NCI-H1694 (cell line): Measurements from ENCODE around the gene TMEM72.

Experiments used
- DNase-seq: peaks from one replicate; lab custom pipeline; 2025; lab: John Stamatoyannopoulos, UW

TMEM72 gene

GRCh38 chr10:44968091-44968490 lies 57.0 kb downstream of the TMEM72 start:
- DNase-seq = no peak

DNA sequence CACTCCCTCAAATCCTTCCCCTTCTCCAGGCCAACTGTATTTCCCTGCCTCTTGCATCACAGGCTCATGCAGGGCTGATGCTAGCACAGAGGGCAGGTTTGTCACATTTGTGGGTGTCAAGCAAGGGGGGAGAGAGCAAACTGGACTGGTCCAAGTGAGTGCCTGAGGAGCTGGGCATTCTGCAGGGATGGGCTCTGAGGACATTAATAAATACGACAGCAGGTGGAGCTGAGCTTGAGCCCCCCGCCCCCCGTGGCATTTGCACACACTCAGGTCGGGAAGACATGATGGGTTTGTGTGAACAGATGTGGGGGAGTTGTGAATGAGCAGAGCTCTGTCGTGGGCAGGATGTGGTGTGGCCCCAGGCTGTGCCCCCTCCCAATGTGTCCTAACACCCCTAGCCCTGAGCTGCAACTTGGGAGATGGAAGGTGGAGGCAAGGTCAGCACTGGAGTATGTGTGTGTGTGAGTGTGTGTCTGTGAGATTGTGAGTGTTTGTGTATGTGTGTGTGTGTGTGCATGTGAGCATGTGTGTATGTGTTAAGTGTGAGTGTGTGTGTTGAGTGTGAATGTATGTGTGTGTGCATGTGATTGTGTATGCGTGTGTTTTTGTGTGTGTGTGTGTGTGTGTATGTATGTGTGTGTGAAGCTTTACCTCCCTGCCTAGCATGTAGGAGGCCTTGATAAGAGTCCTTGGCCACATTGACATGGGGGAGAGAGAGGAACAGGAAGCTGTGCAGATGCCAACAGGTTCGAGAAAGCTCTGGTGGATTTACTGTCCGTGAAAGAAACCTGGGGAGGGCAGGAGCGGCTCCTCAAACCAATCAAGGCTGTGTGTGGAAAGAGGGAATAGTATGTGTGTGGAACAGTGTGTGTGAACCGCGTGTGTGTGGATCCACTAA lies 57.6 kb downstream of the TMEM72 start:
- DNase-seq = no peak

DNA sequence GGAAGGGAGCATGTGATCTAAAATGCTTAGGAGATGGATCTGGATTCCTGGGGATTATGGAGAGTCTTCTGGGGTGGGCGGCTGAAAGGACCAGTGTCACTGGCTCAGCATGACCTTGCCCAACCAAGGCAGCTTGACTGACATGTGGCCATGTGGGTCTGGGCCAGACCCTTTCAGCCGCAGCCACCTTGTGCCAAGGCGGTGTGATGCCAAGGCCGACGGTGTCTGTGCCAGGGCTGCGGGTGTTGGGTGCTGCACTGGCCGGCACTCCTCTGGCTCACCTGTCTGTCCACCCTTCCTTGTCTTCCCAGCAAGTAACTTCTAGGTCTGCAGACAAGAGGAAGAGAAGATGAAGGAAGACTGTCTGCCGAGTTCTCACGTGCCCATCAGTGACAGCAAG lies 58.7 kb downstream of the TMEM72 start:
- DNase-seq = no peak

GRCh38 chr10:44970812-44971395 lies 59.8 kb downstream of the TMEM72 start:
- no peak for DNase-seq

GRCh38 chr10:44971434-44971833 lies 60.3 kb downstream of the TMEM72 start:
- no peak for DNase-seq

DNA sequence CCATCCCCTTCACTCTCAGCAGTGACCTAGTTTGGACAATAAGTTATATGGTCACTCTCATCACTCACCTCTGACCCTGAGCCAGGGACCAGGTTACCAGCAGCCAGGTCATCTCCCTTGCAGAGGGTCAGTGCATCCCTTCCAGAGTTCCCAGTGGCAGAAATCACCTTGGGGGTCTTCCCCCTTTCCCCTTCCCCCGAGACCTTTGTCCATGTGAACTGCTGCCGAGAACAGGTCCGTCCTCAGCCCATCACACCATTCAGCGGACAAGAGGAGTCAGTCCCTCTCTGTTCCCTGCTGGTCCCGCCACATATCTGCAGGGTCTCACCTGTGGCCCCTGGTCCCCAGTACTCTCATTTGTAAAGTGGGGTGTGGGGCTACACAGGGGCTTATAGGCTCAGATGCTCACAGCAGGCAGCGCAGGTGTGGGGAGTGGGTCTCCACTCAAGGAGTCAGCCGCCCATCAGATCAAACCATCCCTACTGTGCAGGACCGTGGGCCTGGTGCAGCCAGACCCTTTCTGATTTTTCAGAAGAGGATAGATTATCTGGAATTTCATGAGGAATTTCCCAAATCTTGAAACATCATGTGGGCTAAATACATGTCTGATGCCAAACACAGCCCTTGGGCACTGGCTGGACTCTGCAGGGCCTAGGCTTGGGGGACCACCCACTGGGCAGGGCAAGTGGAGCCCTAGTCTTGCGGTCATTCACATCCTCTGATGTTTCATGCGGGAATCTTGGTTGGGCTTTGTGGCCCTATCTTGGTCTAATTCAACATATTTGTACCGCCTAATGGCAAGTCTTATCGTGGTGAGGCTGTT lies 61.0 kb downstream of the TMEM72 start:
- no peak for DNase-seq

- no peak for DNase-seq
Observed at GRCh38 chr10:44972874-44973306, 61.8 kb downstream of the TMEM72 start.

DNA sequence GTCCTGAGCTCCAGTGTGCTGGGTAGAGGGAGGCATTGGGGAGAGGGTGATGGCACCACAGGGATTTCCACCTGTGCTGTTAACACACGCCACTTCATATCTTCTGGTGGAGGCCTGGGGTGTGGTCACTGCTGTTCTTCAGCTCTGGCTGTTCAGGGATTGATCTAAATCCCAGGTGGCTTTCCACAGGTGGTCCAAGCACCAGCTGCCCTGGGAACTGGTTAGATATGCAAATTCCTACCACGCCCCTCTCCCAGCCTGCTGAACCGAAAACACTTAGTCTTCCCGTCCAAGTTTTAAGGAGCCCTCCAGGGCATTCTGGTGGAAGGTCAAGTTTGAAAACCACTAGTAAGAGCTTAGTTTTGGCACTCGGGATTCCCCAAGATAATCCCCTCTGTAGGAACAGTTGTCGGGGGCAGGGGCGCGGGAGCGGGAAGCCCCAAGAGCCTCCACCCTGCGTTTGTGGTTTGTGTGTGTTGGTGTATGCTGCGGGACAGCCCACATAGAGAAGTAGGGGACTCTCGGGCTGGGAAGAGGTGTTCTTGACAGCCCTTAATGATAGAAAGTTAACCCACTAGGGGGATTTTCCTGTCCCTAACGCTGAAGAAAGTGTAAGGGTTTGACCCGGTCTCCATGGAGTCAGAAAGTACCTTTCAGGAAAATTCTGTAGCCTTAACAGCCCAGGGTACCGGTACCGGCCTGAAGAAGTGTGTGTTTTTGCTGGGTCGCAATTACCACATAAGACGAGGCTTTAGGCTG lies 62.4 kb downstream of the TMEM72 start:
- no peak for DNase-seq

GRCh38 chr10:44974082-44974627 lies 63.0 kb downstream of the TMEM72 start:
- DNase-seq = no peak

- DNase-seq = no peak
Observed at GRCh38 chr10:44974628-44975430, 63.7 kb downstream of the TMEM72 start.

GRCh38 chr10:44975431-44976331 lies 64.5 kb downstream of the TMEM72 start:
- no peak for DNase-seq

GRCh38 chr10:44976352-44977198 lies 65.4 kb downstream of the TMEM72 start:
- no peak for DNase-seq

DNA sequence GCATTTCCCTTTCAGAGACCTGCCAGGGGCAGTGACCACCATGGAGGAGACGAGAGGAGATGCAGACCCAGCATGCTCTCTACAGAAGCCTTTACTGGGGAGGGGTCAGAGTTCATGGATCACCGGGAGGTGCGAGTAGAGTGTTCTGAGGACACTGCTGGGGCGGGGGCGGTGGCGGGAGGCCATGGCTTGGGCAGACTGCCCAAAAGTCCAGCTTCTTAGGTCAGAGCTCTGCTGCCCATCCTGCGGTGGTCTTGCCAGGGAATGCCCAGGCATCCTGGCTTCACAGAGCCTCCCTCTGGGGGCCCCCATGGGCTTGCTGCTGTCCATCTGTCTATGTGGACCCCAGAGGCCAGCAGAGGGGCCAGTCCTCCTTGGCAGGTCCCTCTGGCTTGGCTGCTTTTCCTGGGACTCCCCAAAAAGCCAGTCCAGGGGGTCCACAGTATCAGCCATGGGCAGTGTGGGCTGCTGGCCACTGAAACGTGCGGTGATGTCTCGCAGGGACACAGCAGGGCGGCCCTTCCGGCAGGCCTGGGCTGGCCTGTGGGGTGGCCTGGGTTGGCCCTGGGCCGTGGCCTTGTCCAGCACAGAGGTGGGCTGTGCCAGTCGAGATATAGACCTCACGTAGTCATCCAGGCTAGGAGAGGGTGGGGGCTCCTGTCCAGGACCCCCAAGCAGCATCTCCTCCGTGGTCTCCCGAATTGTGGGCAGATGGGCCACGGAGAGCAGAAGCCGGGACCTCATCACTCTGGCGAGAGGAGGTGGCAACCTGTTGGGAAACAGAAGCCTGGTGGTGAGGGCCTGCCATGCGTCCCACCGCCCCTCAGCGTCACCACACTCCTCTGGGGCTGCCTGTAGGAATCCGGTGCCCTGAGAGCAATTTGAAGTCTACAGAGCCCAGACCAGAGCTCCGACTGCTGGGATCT lies 66.4 kb downstream of the TMEM72 start:
- no peak for DNase-seq

DNA sequence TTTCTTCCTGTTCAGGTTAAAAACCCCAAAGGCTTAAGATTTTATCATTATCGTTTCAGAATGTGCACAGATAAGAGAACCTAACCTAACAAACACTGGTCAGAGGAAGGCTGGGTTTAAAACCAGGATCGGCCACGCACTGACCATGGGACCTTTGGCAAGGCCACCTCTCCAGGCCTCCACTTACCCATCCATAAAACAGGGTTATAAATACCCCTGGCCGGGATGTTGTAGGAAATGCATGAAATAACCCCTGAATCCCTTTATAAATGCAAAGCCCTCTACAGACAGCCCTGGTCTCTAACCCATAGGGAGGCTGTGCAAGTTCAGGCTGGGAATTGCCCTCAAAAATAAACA lies 67.1 kb downstream of the TMEM72 start:
- no peak for DNase-seq

GRCh38 chr10:44978570-44979280 lies 67.6 kb downstream of the TMEM72 start, which contains the start of gene DEPP1:
Gene DEPP1 (minus strand): TSS chr10:44978809. CDS start chr10:44978030, 779 bp downstream.
- DNase-seq = peak; percentile 95

DNA sequence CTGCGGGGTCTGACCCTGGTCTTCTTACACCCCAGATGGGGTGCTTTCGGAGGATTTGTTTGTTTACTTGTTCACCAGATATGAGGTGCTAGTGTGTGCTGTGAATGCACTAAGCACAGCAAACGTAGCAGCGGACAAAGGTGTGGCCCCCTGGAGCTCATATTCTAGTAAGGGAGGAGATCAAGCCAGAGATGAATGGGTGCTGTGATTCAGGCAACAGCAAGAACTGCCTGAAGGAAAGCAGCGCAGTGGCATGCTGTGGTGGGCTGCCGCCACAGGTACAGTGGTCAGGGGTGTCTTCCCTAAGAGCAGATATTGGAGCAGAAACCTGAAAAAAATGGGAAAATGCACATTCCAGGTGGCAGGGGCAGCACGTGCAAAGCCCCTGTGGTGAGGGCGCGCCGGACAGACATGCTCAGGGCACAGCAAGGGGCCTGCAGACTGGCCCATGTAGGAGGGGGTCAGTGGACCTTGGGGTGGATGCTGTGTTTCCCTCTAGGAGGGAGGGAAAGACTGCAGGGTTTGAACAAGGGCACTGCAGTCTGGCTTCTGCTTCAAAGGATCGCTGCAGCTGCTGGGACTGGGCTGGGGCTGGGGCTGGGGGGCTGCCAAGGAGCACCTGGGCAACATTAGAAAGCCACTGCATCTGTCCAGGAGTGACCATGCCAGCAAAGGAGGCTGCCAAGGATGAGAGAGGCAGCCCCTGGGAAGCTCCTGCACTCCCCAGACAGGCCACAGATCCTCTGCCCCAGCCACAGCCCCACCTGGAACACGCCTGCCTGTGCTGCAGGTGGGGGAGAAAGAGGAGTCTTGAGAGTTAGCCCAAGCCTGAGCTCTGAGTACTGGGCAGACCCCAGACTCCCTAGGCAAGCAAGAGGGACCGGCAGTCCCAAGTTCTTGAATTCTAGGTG lies 68.4 kb downstream of the TMEM72 start:
- DNase-seq = no peak
